ENCODE data around the gene LRRC4C.

Gene LRRC4C

GRCh38 chr11:40405614-40406013, 1053.8 kb downstream of the LRRC4C start:
- Histone ChIP-seq H3K36me3 (ENCODE audit: insufficient read depth, low read length) (no peaks in the 10 kb centered on the region), H3K9me3 (ENCODE audit: insufficient read depth, low read length, severe bottlenecking) (no peaks in the 10 kb centered on the region), H3K4me2 (ENCODE audit: insufficient read depth, low read length) (no peak overlapping the region), H3K79me2 (ENCODE audit: insufficient read depth, low read length) (no peaks in the 10 kb centered on the region), H3K4me3 (ENCODE audit: low read depth in 1 of 2, low read length in 2 of 2) (no peak overlapping the region), H4K20me1 (ENCODE audit: insufficient read depth, low read length) (no peaks in the 10 kb centered on the region), H3K27ac (ENCODE audit: low read length) (no peak overlapping the region), H2AFZ (ENCODE audit: low read depth, low read length) (no peak overlapping the region), H3K4me1 (ENCODE audit: insufficient read depth, low read length) (no peaks in the 10 kb centered on the region), H3K9ac (ENCODE audit: low read depth, low read length) (no peak overlapping the region), H3K27me3 (ENCODE audit: insufficient read depth, low read length, poor library complexity) (no peaks in the 10 kb centered on the region)
- DNase-seq: no peak
- ATAC-seq (ENCODE audit: insufficient read depth, low read depth): no peak
- TF ChIP-seq, protein P1, sequence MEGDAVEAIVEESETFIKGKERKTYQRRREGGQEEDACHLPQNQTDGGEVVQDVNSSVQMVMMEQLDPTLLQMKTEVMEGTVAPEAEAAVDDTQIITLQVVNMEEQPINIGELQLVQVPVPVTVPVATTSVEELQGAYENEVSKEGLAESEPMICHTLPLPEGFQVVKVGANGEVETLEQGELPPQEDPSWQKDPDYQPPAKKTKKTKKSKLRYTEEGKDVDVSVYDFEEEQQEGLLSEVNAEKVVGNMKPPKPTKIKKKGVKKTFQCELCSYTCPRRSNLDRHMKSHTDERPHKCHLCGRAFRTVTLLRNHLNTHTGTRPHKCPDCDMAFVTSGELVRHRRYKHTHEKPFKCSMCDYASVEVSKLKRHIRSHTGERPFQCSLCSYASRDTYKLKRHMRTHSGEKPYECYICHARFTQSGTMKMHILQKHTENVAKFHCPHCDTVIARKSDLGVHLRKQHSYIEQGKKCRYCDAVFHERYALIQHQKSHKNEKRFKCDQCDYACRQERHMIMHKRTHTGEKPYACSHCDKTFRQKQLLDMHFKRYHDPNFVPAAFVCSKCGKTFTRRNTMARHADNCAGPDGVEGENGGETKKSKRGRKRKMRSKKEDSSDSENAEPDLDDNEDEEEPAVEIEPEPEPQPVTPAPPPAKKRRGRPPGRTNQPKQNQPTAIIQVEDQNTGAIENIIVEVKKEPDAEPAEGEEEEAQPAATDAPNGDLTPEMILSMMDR (IDR thresholded peaks at IDR 0.05; ENCODE audit: borderline replicate concordance, extremely low read depth, low read length, poor library complexity, severe bottlenecking): no peak
- no peak for TF ChIP-seq EZH2 (IDR thresholded peaks at IDR 0.05; ENCODE audit: borderline replicate concordance, low read depth, low read length, severe bottlenecking)

DNA sequence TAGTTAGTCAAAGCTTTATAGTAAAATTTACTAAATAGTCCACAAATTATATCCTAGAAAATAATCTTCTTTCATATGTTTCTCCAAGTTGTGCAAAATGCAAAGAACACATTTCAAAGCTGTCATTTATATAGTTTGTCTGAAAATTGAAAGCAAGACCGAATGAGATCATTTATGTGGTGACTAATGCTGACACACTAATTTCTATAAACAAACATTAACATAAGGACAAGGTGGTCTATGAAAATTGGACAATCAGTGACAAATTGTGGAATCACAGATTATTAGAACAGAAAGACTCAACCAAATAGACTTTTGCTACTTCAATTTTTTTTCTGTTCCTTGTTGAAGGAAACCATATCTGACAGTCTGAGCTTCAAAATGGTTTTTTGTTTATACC, 1056.1 kb downstream of the LRRC4C start:
- TF ChIP-seq EZH2 (IDR thresholded peaks at IDR 0.05; ENCODE audit: borderline replicate concordance, low read depth, low read length, severe bottlenecking): no peak
- TF ChIP-seq, protein P1 (IDR thresholded peaks at IDR 0.05; ENCODE audit: borderline replicate concordance, extremely low read depth, low read length, poor library complexity, severe bottlenecking): no peak
- H2AFZ ChIP-seq (ENCODE audit: low read depth, low read length): no peak overlapping the region
- H3K9ac ChIP-seq (ENCODE audit: low read depth, low read length): no peak overlapping the region
- no peaks in the 10 kb centered on the region for H3K27me3 ChIP-seq (ENCODE audit: insufficient read depth, low read length, poor library complexity)
- H3K9me3 ChIP-seq (ENCODE audit: insufficient read depth, low read length, severe bottlenecking): no peaks in the 10 kb centered on the region
- no peak overlapping the region for H3K27ac ChIP-seq (ENCODE audit: low read length)
- DNase-seq (no peak), ATAC-seq (ENCODE audit: insufficient read depth, low read depth) (no peak)
- no peak overlapping the region for H3K4me3 ChIP-seq (ENCODE audit: low read depth in 1 of 2, low read length in 2 of 2)
- no peaks in the 10 kb centered on the region for H3K79me2 ChIP-seq (ENCODE audit: insufficient read depth, low read length)
- H3K4me2 ChIP-seq (ENCODE audit: insufficient read depth, low read length): no peak overlapping the region
- H4K20me1 ChIP-seq (ENCODE audit: insufficient read depth, low read length): no peaks in the 10 kb centered on the region
- no peaks in the 10 kb centered on the region for H3K36me3 ChIP-seq (ENCODE audit: insufficient read depth, low read length)
- no peaks in the 10 kb centered on the region for H3K4me1 ChIP-seq (ENCODE audit: insufficient read depth, low read length)

DNA sequence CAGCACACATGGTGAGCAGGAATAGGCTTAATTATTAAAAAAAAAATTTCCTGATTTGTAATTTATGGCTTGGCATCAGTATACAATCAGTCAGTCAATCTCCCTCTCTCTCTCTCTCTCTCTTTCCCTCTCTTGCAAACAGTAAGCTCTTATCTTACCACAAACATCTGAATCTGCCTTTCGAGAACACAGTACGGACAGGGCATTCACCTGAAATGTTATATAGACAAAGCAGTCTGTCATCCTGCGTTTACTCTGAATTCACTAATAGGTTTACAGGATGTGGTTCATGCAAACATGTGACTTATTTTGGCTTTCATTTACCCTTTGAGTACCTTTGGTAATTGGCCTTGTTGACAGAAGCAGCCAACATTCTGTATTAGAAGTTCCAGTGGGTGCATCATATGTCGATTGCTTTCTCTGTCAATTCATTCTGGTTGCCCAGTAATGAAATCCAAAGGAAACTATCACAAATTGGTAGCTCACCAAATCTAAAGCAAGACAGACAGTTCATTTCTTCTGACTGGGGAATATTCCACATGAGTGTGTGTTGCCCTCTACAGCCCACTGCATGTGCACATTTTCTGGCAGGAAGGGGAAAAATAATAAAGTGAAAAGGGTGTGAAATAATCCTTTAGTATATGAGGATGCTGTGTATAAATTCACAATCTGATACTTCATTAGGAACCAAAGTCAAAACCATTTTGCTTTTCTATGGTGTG, 1058.2 kb downstream of the LRRC4C start:
- H4K20me1 ChIP-seq (ENCODE audit: insufficient read depth, low read length): no peaks in the 10 kb centered on the region
- ATAC-seq (ENCODE audit: insufficient read depth, low read depth) (no peak), DNase-seq (no peak)
- H3K4me3 ChIP-seq (ENCODE audit: low read depth in 1 of 2, low read length in 2 of 2): no peak overlapping the region
- H3K4me2 ChIP-seq (ENCODE audit: insufficient read depth, low read length): no peak overlapping the region
- H3K9me3 ChIP-seq (ENCODE audit: insufficient read depth, low read length, severe bottlenecking): no peaks in the 10 kb centered on the region
- H3K27ac ChIP-seq (ENCODE audit: low read length): no peak overlapping the region
- H3K36me3 ChIP-seq (ENCODE audit: insufficient read depth, low read length): no peaks in the 10 kb centered on the region
- TF ChIP-seq, protein P1 (IDR thresholded peaks at IDR 0.05; ENCODE audit: borderline replicate concordance, extremely low read depth, low read length, poor library complexity, severe bottlenecking): no peak
- no peak for TF ChIP-seq EZH2 (IDR thresholded peaks at IDR 0.05; ENCODE audit: borderline replicate concordance, low read depth, low read length, severe bottlenecking)
- H3K27me3 ChIP-seq (ENCODE audit: insufficient read depth, low read length, poor library complexity): no peaks in the 10 kb centered on the region
- H2AFZ ChIP-seq (ENCODE audit: low read depth, low read length): no peak overlapping the region
- H3K79me2 ChIP-seq (ENCODE audit: insufficient read depth, low read length): no peaks in the 10 kb centered on the region
- no peaks in the 10 kb centered on the region for H3K4me1 ChIP-seq (ENCODE audit: insufficient read depth, low read length)
- H3K9ac ChIP-seq (ENCODE audit: low read depth, low read length): no peak overlapping the region
